ENCODE data around the gene LSM5.

Gene LSM5

DNA sequence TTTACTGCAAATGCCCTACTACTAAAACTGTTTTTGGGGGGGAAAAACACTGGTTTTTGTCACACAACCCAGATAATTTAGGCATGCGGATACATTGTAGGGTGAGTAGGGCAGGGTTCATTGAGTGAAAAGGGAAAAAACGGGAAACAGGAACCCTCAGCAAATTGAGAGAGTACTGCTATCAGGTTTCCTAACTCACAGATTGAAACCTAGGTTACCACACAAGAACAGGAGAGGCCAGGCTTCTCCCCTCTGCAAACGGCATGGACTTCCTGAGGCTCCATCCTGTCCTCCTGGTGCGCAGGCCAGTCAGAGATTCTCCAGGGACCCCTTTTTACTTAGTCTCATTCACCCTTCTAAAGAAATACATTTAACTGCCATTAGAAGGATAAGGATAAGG is 35.7 kb upstream of the LSM5 start:
- Histone ChIP-seq H3K9me3 (no peaks in the 10 kb centered on the region), H3K4me3 (ENCODE audit: low read depth in 1 of 2, low read length in 1 of 2) (no peak overlapping the region), H3K27ac (peak overlapping the region; percentile 54), H3K36me3 (no peaks in the 10 kb centered on the region), H3K27me3 (no peaks in the 10 kb centered on the region), H3K4me1 (ENCODE audit: control insufficient read depth in 1 of 2, insufficient read depth in 1 of 2, low read depth in 1 of 2, low read length in 1 of 2) (peaks cover 10 to 12% of the 10 kb centered on the region in 2 experiments)
- TF ChIP-seq, protein P1, sequence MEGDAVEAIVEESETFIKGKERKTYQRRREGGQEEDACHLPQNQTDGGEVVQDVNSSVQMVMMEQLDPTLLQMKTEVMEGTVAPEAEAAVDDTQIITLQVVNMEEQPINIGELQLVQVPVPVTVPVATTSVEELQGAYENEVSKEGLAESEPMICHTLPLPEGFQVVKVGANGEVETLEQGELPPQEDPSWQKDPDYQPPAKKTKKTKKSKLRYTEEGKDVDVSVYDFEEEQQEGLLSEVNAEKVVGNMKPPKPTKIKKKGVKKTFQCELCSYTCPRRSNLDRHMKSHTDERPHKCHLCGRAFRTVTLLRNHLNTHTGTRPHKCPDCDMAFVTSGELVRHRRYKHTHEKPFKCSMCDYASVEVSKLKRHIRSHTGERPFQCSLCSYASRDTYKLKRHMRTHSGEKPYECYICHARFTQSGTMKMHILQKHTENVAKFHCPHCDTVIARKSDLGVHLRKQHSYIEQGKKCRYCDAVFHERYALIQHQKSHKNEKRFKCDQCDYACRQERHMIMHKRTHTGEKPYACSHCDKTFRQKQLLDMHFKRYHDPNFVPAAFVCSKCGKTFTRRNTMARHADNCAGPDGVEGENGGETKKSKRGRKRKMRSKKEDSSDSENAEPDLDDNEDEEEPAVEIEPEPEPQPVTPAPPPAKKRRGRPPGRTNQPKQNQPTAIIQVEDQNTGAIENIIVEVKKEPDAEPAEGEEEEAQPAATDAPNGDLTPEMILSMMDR (IDR thresholded peaks at IDR 0.05) = no peak

DNA sequence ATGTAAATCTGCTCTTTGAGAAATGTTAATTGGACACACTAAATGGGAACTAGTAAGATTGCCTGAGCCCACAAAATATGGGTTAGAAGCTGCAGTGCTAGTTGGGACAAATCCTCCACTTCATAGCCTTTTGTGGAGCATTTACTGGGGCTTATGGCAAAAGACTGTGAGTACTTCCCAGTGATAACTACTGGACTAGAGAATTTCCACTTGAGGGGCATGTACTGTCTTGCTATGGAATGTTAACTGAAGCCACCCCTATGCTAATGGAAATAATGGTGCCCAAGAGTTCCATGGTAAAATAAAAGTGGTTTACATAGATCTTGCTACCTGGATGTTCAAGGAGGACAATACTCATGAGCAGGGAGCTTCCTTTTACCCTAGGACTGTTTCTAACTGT is 34.5 kb upstream of the LSM5 start:
- TF ChIP-seq, protein P1 (IDR thresholded peaks at IDR 0.05) = no peak
- Histone ChIP-seq H3K36me3 (no peaks in the 10 kb centered on the region), H3K4me1 (ENCODE audit: control insufficient read depth in 1 of 2, insufficient read depth in 1 of 2, low read depth in 1 of 2, low read length in 1 of 2) (peaks cover 12% of the 10 kb centered on the region in 2 experiments), H3K27me3 (no peaks in the 10 kb centered on the region), H3K4me3 (ENCODE audit: low read depth in 1 of 2, low read length in 1 of 2) (no peak overlapping the region), H3K27ac (peak overlapping the region; percentile 10), H3K9me3 (no peaks in the 10 kb centered on the region)

DNA sequence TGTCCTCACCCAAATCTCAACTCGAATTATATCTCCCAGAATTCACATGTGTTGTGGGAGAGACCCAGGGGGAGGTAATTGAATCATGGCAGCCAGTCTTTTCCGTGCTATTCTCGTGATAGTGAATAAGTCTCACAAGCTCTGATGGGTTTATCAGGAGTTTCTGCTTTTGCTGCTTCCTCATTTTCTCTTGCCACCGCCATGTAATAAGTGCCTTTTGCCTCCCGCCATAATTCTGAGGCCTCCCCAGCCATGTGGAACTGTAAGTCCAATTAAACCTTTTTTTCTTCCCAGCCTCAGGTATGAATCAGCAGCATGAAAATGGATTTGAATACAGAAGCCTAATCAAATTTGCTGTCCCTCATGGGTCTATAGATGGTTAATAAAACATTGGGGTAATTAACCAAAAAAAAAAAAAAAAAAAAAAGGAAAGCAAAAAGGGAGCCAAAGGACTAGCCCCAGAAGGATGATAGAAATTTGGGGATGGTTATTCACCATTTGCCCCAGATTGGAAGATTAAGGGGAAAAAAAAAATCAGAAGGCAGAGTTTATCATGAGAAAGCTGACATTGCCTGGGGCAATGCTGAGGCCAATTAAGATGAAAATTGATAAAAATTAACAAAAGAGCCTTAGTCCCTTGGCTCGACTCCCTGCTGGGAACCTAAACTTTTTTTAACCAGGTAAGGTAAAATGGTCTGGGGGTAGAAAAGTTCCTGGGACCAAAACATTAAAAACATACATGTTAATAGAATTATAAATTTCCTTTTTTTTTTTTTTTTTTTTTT is 32.8 kb upstream of the LSM5 start:
- peaks cover 12% of the 10 kb centered on the region in 2 experiments for H3K4me1 ChIP-seq (ENCODE audit: control insufficient read depth in 1 of 2, insufficient read depth in 1 of 2, low read depth in 1 of 2, low read length in 1 of 2)
- H3K27me3 ChIP-seq = no peaks in the 10 kb centered on the region
- no peak overlapping the region for H3K27ac ChIP-seq
- H3K4me3 ChIP-seq (ENCODE audit: low read depth in 1 of 2, low read length in 1 of 2) = no peak overlapping the region
- TF ChIP-seq, protein P1 (IDR thresholded peaks at IDR 0.05) = no peak
- H3K9me3 ChIP-seq = no peaks in the 10 kb centered on the region
- H3K36me3 ChIP-seq = no peaks in the 10 kb centered on the region

DNA sequence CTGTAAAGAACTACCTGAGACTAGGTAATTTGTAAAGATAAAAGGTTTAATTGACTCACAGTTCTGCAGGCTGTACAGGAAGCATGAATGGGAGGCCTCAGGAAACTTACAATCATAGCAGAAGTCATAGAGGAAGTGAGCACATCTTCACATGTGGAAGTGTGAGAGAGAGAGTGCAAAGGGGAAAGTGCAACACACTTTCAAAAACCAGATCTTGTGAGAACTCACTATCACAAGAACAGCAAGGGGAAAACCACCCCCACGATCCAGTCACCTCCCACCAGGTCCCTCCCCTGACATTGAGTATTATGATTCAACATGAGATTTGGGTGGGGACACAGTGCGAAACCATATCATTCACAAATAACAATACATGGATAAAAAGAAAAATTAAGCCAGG is 29.6 kb upstream of the LSM5 start:
- peak overlapping the region; percentile 21 for H3K27ac ChIP-seq
- TF ChIP-seq, protein P1 (IDR thresholded peaks at IDR 0.05) = no peak
- H3K4me1 ChIP-seq (ENCODE audit: control insufficient read depth in 1 of 2, insufficient read depth in 1 of 2, low read depth in 1 of 2, low read length in 1 of 2) = peaks cover 0 to 2% of the 10 kb centered on the region in 2 experiments
- H3K9me3 ChIP-seq = no peaks in the 10 kb centered on the region
- no peak overlapping the region for H3K4me3 ChIP-seq (ENCODE audit: low read depth in 1 of 2, low read length in 1 of 2)
- H3K27me3 ChIP-seq = no peaks in the 10 kb centered on the region
- H3K36me3 ChIP-seq = no peaks in the 10 kb centered on the region

- Histone ChIP-seq H3K27me3 (no peaks in the 10 kb centered on the region), H3K4me1 (ENCODE audit: control insufficient read depth in 1 of 2, insufficient read depth in 1 of 2, low read depth in 1 of 2, low read length in 1 of 2) (peaks cover 0 to 2% of the 10 kb centered on the region in 2 experiments), H3K9me3 (no peaks in the 10 kb centered on the region), H3K27ac (no peak overlapping the region), H3K36me3 (no peaks in the 10 kb centered on the region), H3K4me3 (ENCODE audit: low read depth in 1 of 2, low read length in 1 of 2) (no peak overlapping the region)
- TF ChIP-seq, protein P1 (IDR thresholded peaks at IDR 0.05) = no peak
Observed at GRCh38 chr7:32518534-32519140, 28.5 kb upstream of the LSM5 start.
